GM10266 (cell line): ENCODE measurements around the gene MYCL.
A peak's percentile ranks its signal among the peaks of the same experiment; 100 is the strongest.

Experiments used
- DNase-seq: peaks from one replicate; pipeline ENCODE4 v3.0.0; 2012; ENCODE audit errors: extremely low spot score
- TF ChIP-seq, protein P1 (sequence below): IDR thresholded peaks from 2 replicates; pipeline ENCODE4 v1.5.1; 2012; ENCODE audit warnings: mild to moderate bottlenecking, low read depth; ENCODE audit not compliant: control insufficient read depth, insufficient read depth; ENCODE audit errors: missing control alignments

Gene MYCL

DNA sequence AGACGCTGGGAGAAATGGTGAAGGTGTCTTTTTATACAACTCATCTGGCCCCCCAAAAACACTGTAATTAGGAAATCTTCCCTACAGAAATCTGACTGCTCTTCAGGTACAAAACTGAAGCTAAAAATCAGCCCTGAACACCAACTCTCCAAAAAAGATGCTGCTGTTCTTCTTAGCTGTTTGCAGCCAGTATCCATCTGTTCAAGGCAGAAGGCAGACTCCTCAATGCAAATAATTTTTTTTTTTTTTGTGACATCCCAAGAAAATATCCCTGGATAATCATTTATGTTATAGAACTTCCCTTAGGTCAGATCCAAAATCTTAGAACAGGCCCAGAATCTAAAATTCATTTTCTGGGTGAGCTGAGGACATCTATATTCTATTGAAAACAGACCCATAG lies 54.9 kb downstream of the MYCL start:
- DNase-seq = no peak

DNA sequence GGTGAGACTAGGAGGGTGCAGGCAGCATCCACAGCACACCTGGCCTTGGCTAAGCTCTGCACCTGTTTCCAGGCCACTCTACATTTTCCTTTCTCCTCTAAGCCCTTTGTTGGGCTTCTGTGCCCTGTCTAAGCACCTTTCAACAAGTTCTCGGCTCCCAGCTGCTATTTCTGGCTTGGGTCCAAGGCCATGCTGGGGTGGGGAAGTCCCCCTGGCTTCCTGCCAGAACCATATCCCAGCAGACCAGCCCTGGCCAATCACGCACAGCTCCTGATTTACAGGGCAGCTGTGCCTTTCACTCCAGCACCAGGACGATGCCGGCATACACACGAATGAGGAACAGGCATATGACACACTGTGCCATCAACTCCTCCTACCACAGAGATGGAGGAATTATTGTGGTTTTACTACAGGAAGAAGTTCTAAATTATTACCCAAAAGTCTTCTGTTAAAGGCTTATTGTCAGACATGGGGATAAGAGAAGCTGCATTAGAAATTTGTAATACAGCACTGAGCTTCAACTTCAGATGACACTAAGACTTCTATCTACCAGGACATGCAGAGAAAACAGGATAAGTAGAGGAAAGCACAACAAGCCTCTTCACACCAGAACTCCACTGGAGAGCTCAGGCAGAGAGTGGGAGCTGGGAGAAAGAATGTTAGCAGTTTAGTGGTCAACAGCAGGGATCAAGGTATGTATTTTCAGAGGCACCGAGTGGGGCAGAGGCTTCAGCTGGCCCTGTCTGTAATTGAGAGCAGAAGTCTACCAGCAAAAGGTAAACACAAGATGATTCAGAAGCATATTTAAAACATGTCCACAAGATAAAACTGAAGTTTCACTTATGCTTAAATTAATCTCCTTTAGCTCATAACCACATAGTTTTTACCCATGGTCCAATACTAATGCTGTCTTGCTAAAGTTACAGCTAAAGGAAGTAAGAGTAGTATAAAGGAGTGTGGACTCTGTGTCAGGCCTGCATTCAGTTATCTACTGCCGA lies 55.8 kb downstream of the MYCL start:
- peak; percentile 47 for DNase-seq
- TF ChIP-seq, protein P1, sequence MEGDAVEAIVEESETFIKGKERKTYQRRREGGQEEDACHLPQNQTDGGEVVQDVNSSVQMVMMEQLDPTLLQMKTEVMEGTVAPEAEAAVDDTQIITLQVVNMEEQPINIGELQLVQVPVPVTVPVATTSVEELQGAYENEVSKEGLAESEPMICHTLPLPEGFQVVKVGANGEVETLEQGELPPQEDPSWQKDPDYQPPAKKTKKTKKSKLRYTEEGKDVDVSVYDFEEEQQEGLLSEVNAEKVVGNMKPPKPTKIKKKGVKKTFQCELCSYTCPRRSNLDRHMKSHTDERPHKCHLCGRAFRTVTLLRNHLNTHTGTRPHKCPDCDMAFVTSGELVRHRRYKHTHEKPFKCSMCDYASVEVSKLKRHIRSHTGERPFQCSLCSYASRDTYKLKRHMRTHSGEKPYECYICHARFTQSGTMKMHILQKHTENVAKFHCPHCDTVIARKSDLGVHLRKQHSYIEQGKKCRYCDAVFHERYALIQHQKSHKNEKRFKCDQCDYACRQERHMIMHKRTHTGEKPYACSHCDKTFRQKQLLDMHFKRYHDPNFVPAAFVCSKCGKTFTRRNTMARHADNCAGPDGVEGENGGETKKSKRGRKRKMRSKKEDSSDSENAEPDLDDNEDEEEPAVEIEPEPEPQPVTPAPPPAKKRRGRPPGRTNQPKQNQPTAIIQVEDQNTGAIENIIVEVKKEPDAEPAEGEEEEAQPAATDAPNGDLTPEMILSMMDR = no peak

More for the DNA sequence above, 54.9 kb downstream of the MYCL start:
- TF ChIP-seq, protein P1 = no peak
